NB4 (cell line): ENCODE data around the gene ADGRB2.

Experiments used
- DNase-seq: peaks from one replicate; pipeline ENCODE4 v3.0.0; 2010; ENCODE audit warnings: low read depth
- H3K4me3 ChIP-seq: one replicate; pipeline ENCODE4 v1.5.1; 2011; ENCODE audit warnings: mild to moderate bottlenecking, low read depth, low read length, moderate library complexity
- MAX ChIP-seq: IDR thresholded peaks from 2 replicates; pipeline ENCODE4 v1.6.1; 2011; ENCODE audit warnings: low read depth, low read length
- MYC ChIP-seq: IDR thresholded peaks from 2 replicates; pipeline ENCODE4 v1.6.1; 2011; ENCODE audit warnings: low read depth, low read length
- POLR2A ChIP-seq: IDR thresholded peaks from 2 replicates; pipeline ENCODE4 v1.6.1; 2011; ENCODE audit warnings: mild to moderate bottlenecking; ENCODE audit not compliant: insufficient read length; ENCODE audit errors: extremely low read depth
- TF ChIP-seq, protein P1 (sequence below): IDR thresholded peaks from one replicate; pipeline ENCODE4 v1.5.1; 2012; ENCODE audit warnings: low read depth, low read length

ADGRB2 gene

GRCh38 chr1:31723828-31724359 lies 40.2 kb downstream of the ADGRB2 start:
- no peak overlapping the region for H3K4me3 ChIP-seq
- peak; percentile 64 for DNase-seq
- TF ChIP-seq POLR2A (no peak), MAX (no peak), MYC (no peak)
- TF ChIP-seq, protein P1, sequence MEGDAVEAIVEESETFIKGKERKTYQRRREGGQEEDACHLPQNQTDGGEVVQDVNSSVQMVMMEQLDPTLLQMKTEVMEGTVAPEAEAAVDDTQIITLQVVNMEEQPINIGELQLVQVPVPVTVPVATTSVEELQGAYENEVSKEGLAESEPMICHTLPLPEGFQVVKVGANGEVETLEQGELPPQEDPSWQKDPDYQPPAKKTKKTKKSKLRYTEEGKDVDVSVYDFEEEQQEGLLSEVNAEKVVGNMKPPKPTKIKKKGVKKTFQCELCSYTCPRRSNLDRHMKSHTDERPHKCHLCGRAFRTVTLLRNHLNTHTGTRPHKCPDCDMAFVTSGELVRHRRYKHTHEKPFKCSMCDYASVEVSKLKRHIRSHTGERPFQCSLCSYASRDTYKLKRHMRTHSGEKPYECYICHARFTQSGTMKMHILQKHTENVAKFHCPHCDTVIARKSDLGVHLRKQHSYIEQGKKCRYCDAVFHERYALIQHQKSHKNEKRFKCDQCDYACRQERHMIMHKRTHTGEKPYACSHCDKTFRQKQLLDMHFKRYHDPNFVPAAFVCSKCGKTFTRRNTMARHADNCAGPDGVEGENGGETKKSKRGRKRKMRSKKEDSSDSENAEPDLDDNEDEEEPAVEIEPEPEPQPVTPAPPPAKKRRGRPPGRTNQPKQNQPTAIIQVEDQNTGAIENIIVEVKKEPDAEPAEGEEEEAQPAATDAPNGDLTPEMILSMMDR: no peak

- H3K4me3 ChIP-seq: no peak overlapping the region
- TF ChIP-seq MAX: no peak
- TF ChIP-seq MYC: no peak
- no peak for DNase-seq
Measured at GRCh38 chr1:31718327-31718897, 45.7 kb downstream of the ADGRB2 start.

GRCh38 chr1:31717341-31717740 lies 46.8 kb downstream of the ADGRB2 start:
- H3K4me3 ChIP-seq: no peak overlapping the region
- DNase-seq: no peak
- no peak for TF ChIP-seq MYC

GRCh38 chr1:31715873-31716220 lies 48.3 kb downstream of the ADGRB2 start:
- no peak overlapping the region for H3K4me3 ChIP-seq
- TF ChIP-seq, protein P1: no peak
- TF ChIP-seq MYC: no peak
- TF ChIP-seq MAX: no peak
- no peak for TF ChIP-seq POLR2A
- no peak for DNase-seq

- no peak for TF ChIP-seq MAX
- TF ChIP-seq, protein P1: peak; percentile 56
- DNase-seq: peak; percentile 39
- no peak overlapping the region for H3K4me3 ChIP-seq
Measured at GRCh38 chr1:31715087-31715872, 48.9 kb downstream of the ADGRB2 start.

GRCh38 chr1:31714442-31715086 lies 49.6 kb downstream of the ADGRB2 start:
- peak; percentile 48 for DNase-seq
- H3K4me3 ChIP-seq: no peak overlapping the region
- TF ChIP-seq MAX: no peak
- TF ChIP-seq, protein P1: peak; percentile 60
- no peak for TF ChIP-seq MYC
